Tibial artery (tissue), 4 donors: Measurements from ENCODE around the gene RARG.

ENCODE experiments used
- DNase-seq, 2 donors: peaks; one replicate each; pipeline ENCODE4 v3.0.0-alpha.2; 2019
- H3K27ac ChIP-seq, 2 donors: fragments of 200-600 bp; sonication (generic) in 1 of 2; 1 replicate in 1 of 2; 2 replicates in 1 of 2; pipeline ENCODE4 v1.5.1; 2018 to 2019; ENCODE audit warnings: mild to moderate bottlenecking in 1 of 2
- H3K27me3 ChIP-seq, 2 donors: fragments of 200-600 bp; sonication (generic) in 1 of 2; one replicate each; pipeline versions ENCODE4 v1.5.1 to v1.6.0; 2016 to 2019
- H3K36me3 ChIP-seq, 3 donors: fragments of 200-600 bp; sonication (generic) in 2 of 3; one replicate each; pipeline ENCODE4 v1.5.1; 2016 to 2019; ENCODE audit warnings: mild to moderate bottlenecking in 2 of 3
- H3K4me1 ChIP-seq, 4 donors: fragments of 200-600 bp; sonication (generic) in 2 of 4; 1 replicate in 3 of 4; 2 replicates in 1 of 4; pipeline ENCODE4 v1.5.1; 2016 to 2019
- H3K4me3 ChIP-seq, 2 donors: fragments of 200-600 bp; sonication (generic) in 1 of 2; 1 replicate in 1 of 2; 2 replicates in 1 of 2; pipeline ENCODE4 v1.5.1; 2018 to 2019; ENCODE audit warnings: mild to moderate bottlenecking in 2 of 2
- H3K9me3 ChIP-seq, 3 donors: fragments of 200-600 bp; sonication (generic) in 1 of 3; one replicate each; pipeline ENCODE4 v1.5.1; 2016 to 2019
- intact Hi-C: fragments of 100-400 bp; cut with DNase I; formaldehyde crosslinking; loops from one replicate; pipeline ENCODE4 v1.15.0; 2023; ENCODE audit warnings: low total_unique reads
- TF ChIP-seq, protein P1 (sequence below), 2 experiments: fragments of 200-600 bp in 1 of 2; fragments of 450-650 bp in 1 of 2; IDR thresholded peaks; one replicate each; pipeline ENCODE4 v1.5.1; 2017 to 2019; ENCODE audit warnings: antibody characterized with exemption in 2 of 2, mild to moderate bottlenecking in 1 of 2, moderate library complexity in 1 of 2

RARG gene

GRCh38 chr12:53196486-53196885 is 35.5 kb downstream of the RARG start:
- intact Hi-C loops: loop anchor here (5.0 kb wide), 2 partner anchors 39 to 129 kb away; no protein-coding TSS in a partner anchor
- Histone ChIP-seq H3K27me3 (no peaks in the 10 kb centered on the region), H3K4me1 (peaks cover 0 to 12% (median 10%) of the 10 kb centered on the region in 4 donors), H3K27ac (no peak overlapping the region), H3K36me3 (peaks cover 0 to 6% (median 0%) of the 10 kb centered on the region in 3 donors), H3K9me3 (no peaks in the 10 kb centered on the region), H3K4me3 (no peak overlapping the region)
- peak in 1 of 2 donors; percentile 61 for DNase-seq
- TF ChIP-seq, protein P1, sequence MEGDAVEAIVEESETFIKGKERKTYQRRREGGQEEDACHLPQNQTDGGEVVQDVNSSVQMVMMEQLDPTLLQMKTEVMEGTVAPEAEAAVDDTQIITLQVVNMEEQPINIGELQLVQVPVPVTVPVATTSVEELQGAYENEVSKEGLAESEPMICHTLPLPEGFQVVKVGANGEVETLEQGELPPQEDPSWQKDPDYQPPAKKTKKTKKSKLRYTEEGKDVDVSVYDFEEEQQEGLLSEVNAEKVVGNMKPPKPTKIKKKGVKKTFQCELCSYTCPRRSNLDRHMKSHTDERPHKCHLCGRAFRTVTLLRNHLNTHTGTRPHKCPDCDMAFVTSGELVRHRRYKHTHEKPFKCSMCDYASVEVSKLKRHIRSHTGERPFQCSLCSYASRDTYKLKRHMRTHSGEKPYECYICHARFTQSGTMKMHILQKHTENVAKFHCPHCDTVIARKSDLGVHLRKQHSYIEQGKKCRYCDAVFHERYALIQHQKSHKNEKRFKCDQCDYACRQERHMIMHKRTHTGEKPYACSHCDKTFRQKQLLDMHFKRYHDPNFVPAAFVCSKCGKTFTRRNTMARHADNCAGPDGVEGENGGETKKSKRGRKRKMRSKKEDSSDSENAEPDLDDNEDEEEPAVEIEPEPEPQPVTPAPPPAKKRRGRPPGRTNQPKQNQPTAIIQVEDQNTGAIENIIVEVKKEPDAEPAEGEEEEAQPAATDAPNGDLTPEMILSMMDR (IDR thresholded peaks at IDR 0.05): no peak

DNA sequence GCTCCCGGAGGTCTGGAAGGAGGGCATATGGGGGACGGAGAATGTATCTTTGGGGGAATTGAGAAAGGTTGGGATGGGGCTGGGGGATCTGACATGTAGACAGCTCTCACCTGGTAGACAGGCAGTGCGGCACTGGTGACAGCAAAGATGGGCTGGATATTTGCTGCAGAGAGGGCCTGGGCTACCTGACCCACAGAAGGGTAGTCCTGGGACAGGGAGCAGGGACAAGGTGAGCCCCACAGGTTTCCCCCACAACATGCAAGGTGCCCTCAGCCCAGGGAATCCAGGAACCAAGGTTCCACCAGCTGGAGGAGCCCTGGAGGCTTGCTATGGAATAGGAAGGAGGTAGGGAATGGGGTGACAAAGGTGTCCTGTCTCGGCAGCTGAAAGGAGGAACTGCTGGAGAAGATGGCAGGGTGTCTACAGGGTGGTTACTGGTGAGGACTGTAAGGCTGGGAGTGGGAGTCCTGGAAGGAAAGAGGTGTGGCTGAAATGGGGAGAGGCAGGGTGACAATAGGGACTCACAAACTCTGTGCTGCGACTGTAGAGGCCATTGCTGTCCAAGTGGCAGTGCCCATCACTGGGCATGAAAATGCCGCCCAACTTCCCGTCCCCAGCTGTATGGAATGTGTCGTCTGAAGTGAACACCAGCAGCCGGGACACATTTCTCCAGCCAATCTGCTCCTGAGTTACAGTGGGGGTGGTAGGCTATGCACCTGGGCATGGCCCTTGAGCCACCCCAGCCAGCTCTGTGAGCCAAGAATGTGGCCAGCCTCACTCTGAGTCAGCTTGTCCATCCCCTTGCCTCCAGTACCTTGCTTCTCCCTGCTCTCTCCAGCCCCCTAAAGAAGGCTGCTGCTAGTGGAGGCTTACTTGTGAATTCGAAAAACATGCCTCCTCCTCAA is 36.2 kb downstream of the RARG start:
- H3K27me3 ChIP-seq: no peaks in the 10 kb centered on the region
- H3K4me1 ChIP-seq: peaks cover 0 to 12% (median 10%) of the 10 kb centered on the region in 4 donors
- peaks cover 0 to 14% (median 4%) of the 10 kb centered on the region in 3 donors for H3K36me3 ChIP-seq
- peak in 1 of 2 donors; percentile 52 for DNase-seq
- TF ChIP-seq, protein P1 (IDR thresholded peaks at IDR 0.05): no peak
- no peak overlapping the region for H3K27ac ChIP-seq
- intact Hi-C loops: loop anchor here (5.0 kb wide), 2 partner anchors 38 to 128 kb away; no protein-coding TSS in a partner anchor
- H3K4me3 ChIP-seq: no peak overlapping the region
- H3K9me3 ChIP-seq: no peaks in the 10 kb centered on the region

DNA sequence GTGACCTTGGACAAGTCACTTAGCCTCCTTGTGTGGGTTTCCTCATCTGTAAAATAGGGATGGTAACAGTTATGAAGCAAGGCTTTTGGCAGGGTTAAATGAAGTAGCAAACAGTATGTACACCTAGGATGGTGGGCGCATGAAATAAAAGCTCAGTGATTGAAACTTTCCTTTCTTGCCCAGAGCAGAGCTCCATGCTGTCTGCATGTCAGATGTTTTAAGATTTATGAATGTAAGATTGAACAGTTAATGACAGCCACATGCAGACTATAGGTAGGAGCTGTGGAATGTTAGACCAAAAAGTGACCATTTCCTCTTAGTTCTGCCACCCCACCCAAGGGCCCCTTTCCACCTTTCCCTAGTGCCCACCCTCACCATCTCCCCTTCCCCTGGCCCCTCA is 37.0 kb downstream of the RARG start:
- Histone ChIP-seq H3K4me1 (peaks cover 0 to 17% (median 13%) of the 10 kb centered on the region in 4 donors), H3K36me3 (peaks cover 0 to 14% (median 4%) of the 10 kb centered on the region in 3 donors), H3K9me3 (no peaks in the 10 kb centered on the region), H3K4me3 (no peak overlapping the region), H3K27ac (no peak overlapping the region), H3K27me3 (no peaks in the 10 kb centered on the region)
- intact Hi-C loops: loop anchor here (5.0 kb wide), 2 partner anchors 38 to 128 kb away; no protein-coding TSS in a partner anchor
- TF ChIP-seq, protein P1 (IDR thresholded peaks at IDR 0.05): no peak
- DNase-seq: no peak

GRCh38 chr12:53193985-53194716 is 37.9 kb downstream of the RARG start:
- intact Hi-C loops: no loop called here
- peaks cover 0 to 14% (median 4%) of the 10 kb centered on the region in 3 donors for H3K36me3 ChIP-seq
- H3K4me1 ChIP-seq: peaks cover 0 to 20% (median 14%) of the 10 kb centered on the region in 4 donors
- TF ChIP-seq, protein P1 (IDR thresholded peaks at IDR 0.05): no peak
- peak in 1 of 2 donors; percentile 53 for DNase-seq
- no peaks in the 10 kb centered on the region for H3K9me3 ChIP-seq
- no peak overlapping the region for H3K4me3 ChIP-seq
- H3K27ac ChIP-seq: no peak overlapping the region
- H3K27me3 ChIP-seq: no peaks in the 10 kb centered on the region

GRCh38 chr12:53193040-53193439 is 39.0 kb downstream of the RARG start:
- H3K36me3 ChIP-seq: peaks cover 2 to 23% (median 12%) of the 10 kb centered on the region in 3 donors
- TF ChIP-seq, protein P1 (IDR thresholded peaks at IDR 0.05): no peak
- no peaks in the 10 kb centered on the region for H3K9me3 ChIP-seq
- H3K4me1 ChIP-seq: peaks cover 0 to 17% (median 13%) of the 10 kb centered on the region in 4 donors
- no peak overlapping the region for H3K27ac ChIP-seq
- H3K27me3 ChIP-seq: no peaks in the 10 kb centered on the region
- no peak overlapping the region for H3K4me3 ChIP-seq
- intact Hi-C loops: no loop called here
- peak in 1 of 2 donors; percentile 60 for DNase-seq
